Fibroblast of lung (primary cell): Measurements from ENCODE around the gene NTRK2.

Source experiments
- EZH2 ChIP-seq: IDR thresholded peaks from 2 replicates; pipeline ENCODE4 v1.5.1; 2012; ENCODE audit warnings: low read length, control low read depth, mild to moderate bottlenecking; ENCODE audit errors: missing control alignments
- TF ChIP-seq, protein P1 (sequence below), 2 donors: IDR thresholded peaks in 1 of 2; conservative IDR thresholded peaks in 1 of 2; 1 replicate in 1 of 2; 2 replicates in 1 of 2; pipeline ENCODE4 v1.5.1; 2011 to 2012; ENCODE audit warnings: low read length in 2 of 2, control low read depth in 1 of 2, inconsistent platforms in 1 of 2, low read depth in 1 of 2, mild to moderate bottlenecking in 1 of 2

DNA sequence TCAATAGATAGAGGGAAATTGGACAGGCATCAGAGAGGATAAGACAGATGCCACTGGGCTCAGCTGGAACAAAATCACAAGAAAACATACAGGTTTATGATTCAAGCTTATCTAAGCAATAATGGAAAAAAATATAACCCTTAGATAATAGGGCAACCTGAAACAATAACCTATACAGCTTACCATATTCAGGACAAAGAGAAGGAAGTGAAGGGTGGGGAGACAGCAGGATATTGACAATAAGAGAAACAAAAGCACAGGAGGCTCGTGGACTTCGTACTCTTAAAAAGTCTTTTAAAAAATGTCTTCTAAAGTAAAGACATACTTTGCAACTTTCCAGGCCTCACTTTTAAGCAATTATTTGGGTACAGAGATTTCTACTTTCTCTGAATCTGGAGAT is 225.3 kb downstream of the NTRK2 start:
- TF ChIP-seq, protein P1, sequence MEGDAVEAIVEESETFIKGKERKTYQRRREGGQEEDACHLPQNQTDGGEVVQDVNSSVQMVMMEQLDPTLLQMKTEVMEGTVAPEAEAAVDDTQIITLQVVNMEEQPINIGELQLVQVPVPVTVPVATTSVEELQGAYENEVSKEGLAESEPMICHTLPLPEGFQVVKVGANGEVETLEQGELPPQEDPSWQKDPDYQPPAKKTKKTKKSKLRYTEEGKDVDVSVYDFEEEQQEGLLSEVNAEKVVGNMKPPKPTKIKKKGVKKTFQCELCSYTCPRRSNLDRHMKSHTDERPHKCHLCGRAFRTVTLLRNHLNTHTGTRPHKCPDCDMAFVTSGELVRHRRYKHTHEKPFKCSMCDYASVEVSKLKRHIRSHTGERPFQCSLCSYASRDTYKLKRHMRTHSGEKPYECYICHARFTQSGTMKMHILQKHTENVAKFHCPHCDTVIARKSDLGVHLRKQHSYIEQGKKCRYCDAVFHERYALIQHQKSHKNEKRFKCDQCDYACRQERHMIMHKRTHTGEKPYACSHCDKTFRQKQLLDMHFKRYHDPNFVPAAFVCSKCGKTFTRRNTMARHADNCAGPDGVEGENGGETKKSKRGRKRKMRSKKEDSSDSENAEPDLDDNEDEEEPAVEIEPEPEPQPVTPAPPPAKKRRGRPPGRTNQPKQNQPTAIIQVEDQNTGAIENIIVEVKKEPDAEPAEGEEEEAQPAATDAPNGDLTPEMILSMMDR (conservative IDR thresholded peaks at IDR 0.05 in 1 of 2, IDR thresholded peaks at IDR 0.05 in 1 of 2; ENCODE audit: low read depth in 1 of 2, low read length in 2 of 2): no peak
- TF ChIP-seq EZH2: no peak
